ENCODE results near the gene CCDC9.
A peak's percentile ranks its signal among the peaks of the same experiment; 100 is the strongest.
"Not testable (repeated sequence)": the region's sequence is repeated elsewhere in the genome, so short reads cannot be mapped to it uniquely, and the experiment has no call there.

The CCDC9 gene

GRCh38 chr19:47261946-47262793, 5.8 kb downstream of the CCDC9 start:
- not testable (repeated sequence) for DNase-seq

GRCh38 chr19:47264629-47265028, 8.3 kb downstream of the CCDC9 start:
- DNase-seq: no peak

DNA sequence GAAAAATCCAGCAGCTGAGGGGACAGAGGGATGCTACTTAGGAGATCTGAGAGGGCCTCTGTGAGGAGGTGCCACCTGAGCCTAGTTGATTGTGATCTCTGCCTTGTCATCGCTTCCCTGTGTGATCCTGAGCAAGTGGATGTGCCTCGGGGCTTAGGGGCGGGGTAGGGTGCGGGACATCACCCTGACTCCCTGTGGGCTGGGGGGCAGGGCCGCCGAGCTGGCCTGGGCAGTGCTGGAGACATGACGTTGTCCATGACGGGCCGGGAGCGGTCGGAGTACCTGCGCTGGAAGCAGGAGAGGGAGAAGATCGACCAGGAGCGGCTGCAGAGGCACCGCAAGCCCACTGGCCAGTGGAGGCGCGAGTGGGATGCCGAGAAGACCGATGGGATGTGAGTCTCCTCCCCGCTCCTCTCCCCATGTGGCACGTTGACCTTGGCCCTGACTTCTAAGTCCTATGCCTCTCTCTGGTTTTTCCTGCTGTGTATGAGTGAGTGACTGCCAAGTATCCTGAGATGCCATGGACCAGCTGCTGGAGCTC, 10.1 kb downstream of the CCDC9 start:
- DNase-seq: no peak

GRCh38 chr19:47267350-47267759, 11.0 kb downstream of the CCDC9 start:
- no peak for DNase-seq

- no peak for DNase-seq
Measured at GRCh38 chr19:47268028-47268427, 11.7 kb downstream of the CCDC9 start.

- no peak for DNase-seq
Measured at GRCh38 chr19:47269596-47269995, 13.3 kb downstream of the CCDC9 start.

- no peak for DNase-seq
Measured at GRCh38 chr19:47270408-47270807, 14.1 kb downstream of the CCDC9 start.

DNA sequence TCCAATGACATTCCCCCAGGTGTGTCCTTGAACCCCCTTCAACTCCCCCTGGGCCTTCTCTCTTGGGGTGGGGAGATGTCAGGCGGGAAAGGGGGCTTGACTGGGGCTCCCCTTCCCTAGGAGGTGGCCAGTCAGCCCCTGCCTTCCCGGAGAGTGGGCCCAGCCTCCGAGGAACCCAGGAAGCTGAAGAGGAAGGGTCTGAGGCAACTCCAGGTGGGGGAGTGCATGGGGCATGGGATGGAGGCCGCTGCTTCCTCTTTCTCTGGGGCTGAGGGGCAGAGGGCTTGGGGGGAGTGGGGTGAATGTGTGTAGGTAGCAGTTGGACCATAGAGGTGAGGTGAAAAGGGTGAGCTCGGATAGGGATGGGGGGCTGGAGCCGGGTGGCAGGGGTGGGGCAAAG, 15.6 kb downstream of the CCDC9 start:
- no peak for DNase-seq

DNA sequence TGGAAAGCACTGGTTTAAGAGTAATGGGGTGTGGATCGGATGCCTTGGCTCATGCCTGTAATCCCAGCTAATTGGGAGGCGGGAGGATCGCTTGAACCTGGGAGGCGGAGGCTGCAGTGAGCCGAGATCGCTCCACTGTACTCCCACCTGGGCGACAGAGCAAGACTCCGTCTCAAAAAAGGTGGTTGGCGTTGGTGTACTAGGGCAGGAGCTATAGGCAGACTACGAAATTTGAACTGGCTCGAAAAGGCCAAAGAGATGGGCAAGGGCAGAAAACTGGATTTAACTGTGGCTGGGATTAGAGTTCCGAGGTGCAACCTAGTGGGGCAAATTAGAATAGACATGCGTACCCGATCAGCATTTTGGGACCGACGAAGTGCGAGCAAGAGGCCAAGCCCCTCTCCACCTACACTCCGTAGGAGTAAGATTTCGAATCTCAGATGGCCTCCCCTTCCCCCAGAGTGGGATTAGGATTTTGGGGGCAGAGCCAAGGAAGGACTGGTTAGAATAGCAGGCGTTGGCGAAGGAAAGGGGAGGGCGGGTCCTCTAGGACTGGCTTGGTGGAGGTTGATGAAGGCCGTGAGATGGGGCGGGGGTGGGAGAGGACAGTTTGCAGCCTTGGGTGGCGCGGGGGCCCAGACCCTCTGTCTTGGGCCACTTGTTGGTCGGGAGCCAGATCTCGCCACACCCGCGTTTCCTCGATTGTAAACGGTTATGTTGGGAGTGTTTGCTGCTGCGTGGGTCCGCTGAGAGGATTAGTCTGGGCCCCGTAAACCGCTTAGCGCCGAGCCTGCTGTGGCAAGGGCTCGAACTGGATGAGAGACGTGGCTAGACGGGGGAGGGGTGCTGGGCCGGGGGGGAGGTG, 16.4 kb downstream of the CCDC9 start:
- DNase-seq: no peak

GRCh38 chr19:47273313-47274070, 17.2 kb downstream of the CCDC9 start:
- DNase-seq: peak; percentile 63

DNA sequence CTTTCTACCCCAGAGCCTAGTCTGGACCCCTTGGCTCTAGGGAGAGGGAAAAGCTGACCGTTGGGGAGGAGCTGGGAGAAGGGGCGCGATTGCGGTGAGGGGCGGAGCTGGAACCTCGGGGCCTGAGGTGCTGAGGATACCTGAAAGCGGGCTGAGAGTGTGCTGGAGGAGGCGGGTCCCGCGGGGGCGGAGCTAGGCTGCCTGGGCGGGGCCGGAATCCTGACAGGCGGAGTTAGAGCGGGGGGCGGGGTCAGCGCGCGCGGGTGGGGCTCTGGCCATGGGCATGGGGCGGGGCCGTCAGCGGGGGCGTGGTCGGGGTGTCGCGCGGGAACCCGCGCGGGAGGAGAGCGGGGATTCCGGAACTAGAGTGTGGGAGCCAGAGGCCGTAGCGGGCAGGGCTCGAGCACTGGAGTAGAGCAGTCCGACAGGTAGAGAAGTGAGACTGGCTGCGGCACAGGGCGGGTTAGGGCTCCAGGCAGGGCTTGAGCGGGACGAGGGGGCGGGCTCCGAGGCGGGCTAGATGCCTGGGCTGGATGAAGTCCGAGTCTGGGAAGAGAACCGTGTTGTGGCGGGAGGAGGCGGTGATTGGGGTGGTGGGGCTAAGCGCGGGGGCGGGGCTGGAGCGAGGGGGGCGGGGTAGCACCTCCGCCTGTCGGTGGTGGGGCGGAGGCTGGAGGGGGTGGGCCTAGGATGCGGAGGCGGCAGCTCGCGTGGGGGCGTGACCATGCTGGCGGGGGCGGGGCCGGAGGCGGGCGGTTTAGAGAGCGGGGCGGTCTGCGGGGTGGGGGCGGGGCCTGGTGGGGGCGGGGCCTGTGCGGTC, 18.0 kb downstream of the CCDC9 start, which contains the start of gene INAFM1:
Gene INAFM1 (plus strand): TSS at position 815 of the 820 bp plus-strand sequence. CDS start 35 bp downstream, outside the sequence.
- DNase-seq: peak; percentile 75

GRCh38 chr19:47274891-47275761, 18.8 kb downstream of the CCDC9 start:
- DNase-seq: no peak

- no peak for DNase-seq
Measured at GRCh38 chr19:47275791-47276461, 19.6 kb downstream of the CCDC9 start.

GRCh38 chr19:47276513-47276912, 20.2 kb downstream of the CCDC9 start:
- DNase-seq: not testable (repeated sequence)

DNA sequence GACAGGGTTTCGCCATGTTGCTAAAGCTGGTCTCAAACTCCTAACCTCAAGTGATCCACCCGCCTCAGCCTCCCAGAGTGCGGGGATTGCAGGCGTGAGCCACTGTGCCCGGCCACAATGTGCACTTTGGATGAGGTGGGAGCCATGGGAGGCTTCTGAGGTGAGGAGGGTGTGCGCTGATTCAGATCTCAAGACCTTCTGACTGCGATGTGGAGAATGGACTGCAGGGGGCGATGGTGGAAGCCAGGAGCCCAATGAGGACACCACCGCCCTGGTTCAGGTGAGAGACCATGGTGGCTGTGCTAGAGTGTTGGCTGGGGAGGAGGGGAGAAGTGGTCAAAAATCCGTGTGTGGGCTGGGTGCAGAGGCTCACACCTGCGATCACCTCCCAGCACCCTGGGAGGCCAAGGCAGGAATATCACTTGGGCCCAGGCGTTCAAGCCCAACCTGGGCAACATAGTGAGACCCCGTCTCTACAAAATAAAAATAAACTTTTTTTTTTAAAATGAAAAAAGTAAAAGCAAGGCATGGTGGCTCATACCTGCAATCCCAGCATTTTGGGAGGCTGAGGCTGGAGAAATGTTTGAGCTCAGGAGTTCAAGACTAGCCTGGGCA, 24.0 kb downstream of the CCDC9 start:
- DNase-seq: no peak

DNA sequence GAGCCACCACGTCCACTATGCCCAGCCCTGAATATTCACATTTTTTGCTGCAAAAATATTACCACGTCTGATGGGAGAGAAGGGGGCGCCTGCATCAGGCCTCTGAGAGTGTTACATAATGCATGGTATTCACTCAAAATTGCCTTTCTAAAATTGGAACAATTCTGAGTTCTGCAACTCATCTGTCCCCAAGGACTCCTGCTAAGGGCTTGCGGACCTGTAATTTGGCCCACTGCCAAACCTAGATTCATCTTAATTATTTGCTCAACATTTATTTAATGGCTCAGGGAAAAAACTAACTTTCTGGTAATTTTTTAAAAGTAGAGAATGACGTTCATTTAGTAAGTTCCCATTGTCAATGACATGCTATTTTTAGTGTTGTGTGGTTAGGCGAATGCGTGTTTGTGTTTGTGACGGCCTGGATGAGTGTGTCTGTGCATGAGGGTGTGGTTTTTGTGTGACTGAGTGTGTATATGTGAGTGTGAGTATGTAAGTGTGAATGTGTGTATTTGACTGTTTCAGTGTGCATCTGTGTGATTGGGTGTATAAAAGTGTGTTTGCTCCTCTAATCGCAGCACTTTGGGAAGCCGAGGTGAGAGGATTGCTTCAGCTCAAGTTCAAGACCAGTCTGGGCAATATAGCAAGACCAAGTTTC, 27.2 kb downstream of the CCDC9 start:
- no peak for DNase-seq

DNA sequence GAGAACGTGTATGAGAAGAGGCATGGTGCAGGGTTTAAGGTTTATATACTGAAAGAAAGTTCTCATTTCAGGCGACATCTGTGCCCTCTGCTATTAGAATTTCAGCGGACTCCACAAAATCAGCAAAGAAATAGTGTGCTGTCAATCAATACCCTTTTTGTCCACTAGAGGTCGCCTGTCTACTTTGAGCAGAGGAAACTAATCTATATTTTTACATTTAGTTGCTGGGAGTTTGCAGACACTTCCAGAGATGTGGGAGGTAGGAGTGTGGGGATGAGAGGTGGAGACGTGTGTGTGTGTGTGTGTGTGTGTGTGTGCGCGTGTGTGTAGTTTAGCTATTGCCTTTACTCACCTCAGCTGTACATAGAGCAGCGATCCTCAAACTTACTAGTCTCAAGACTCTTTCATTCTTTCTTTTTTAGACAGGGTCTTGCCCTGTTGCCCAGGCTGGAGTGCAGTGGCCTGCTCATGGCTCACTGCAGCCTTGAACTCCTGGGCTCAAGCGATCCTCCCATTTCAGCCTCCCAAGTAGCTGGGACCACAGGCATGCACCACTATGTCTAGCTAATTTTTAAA, 28.1 kb downstream of the CCDC9 start:
- peak; percentile 23 for DNase-seq

GRCh38 chr19:47296036-47296435, 39.7 kb downstream of the CCDC9 start:
- peak; percentile 62 for DNase-seq

DNA sequence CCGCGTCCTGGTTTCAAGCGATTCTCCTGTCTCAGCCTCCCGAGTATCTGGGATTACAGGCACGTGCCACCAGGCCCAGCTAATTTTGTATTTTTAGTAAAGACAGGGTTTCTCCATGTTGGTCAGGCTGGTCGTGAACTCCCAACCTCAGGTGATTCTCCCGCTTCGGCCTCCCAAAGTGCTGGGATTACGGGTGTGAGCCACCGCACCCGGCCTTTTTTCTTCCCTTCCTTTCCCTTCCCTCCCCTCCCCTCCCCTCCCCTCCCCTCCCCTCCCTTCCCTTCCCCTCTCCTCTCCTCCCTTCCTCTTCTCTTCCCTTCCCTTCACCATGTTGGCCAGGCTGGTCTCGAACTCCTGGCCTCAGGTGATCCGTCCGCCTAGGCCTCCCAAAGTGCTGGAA, 44.5 kb downstream of the CCDC9 start:
- not testable (repeated sequence) for DNase-seq

Data from NCI-H1092 treated with DMSO at 0.1 percent for 48 hours (cell line).